ENCODE results near the gene CIDEB. TPM values are rescaled to one million over a fixed set of nuclear protein-coding genes. Genes with fewer than 3 reads are reported as not detected.

The CIDEB gene
- total and polyA plus RNA-seq, 9 donors = 13.8 to 38.4 (median 22.6) TPM

- TF ChIP-seq EP300 (IDR thresholded peaks at IDR 0.05) (no peak), POLR2A (IDR thresholded peaks at IDR 0.05) (no peak), CTCF (IDR thresholded peaks at IDR 0.05) (no peak)
- Histone ChIP-seq H3K4me3 (no peak overlapping the region), H3K27me3 (no peaks in the 10 kb centered on the region), H3K9me3 (no peaks in the 10 kb centered on the region), H3K4me1 (ENCODE audit: insufficient read depth) (peaks cover 9% of the 10 kb centered on the region), H3K36me3 (no peaks in the 10 kb centered on the region), H3K27ac (no peak overlapping the region)
- intact Hi-C loops (cut with DNase I) = no loop called here
- 23 to 36% (median 25%) methylated on average over 11 to 18 of the region's 18 CpGs for WGBS, 3 donors
- DNase-seq = peak in 1 of 5 donors; percentile 51
Observed at GRCh38 chr14:24316597-24316950, 8.8 kb upstream of the CIDEB start.

- H3K4me3 ChIP-seq = no peak overlapping the region
- intact Hi-C loops (cut with DNase I) = no loop called here
- peak; percentile 55 to 75 (median 62) for DNase-seq
- TF ChIP-seq EP300 (IDR thresholded peaks at IDR 0.05) (no peak), CTCF (IDR thresholded peaks at IDR 0.05) (peak in 2 of 3 donors; percentile 14 to 32)
- WGBS, 3 donors = 30 to 59% (median 53%) methylated on average over 50 to 70 of the region's 70 CpGs
- H3K4me1 ChIP-seq (ENCODE audit: insufficient read depth) = peaks cover 10% of the 10 kb centered on the region
- H3K36me3 ChIP-seq = no peaks in the 10 kb centered on the region
- no peak overlapping the region for H3K27ac ChIP-seq
- H3K27me3 ChIP-seq = no peaks in the 10 kb centered on the region
- H3K9me3 ChIP-seq = no peaks in the 10 kb centered on the region
Observed at GRCh38 chr14:24315807-24316596, 8.2 kb upstream of the CIDEB start.

- Histone ChIP-seq H3K9me3 (no peaks in the 10 kb centered on the region), H3K27me3 (no peaks in the 10 kb centered on the region), H3K4me1 (ENCODE audit: insufficient read depth) (peaks cover 12% of the 10 kb centered on the region), H3K36me3 (no peaks in the 10 kb centered on the region), H3K27ac (no peak overlapping the region), H3K4me3 (no peak overlapping the region)
- DNase-seq = no peak
- 80 to 87% (median 84%) methylated on average over 10 of the region's 10 CpGs for WGBS, 3 donors
- no peak for TF ChIP-seq POLR2A (IDR thresholded peaks at IDR 0.05)
- TF ChIP-seq EP300 (IDR thresholded peaks at IDR 0.05) = no peak
- TF ChIP-seq CTCF (IDR thresholded peaks at IDR 0.05) = no peak
- intact Hi-C loops (cut with DNase I) = no loop called here
Observed at GRCh38 chr14:24315243-24315806, 7.5 kb upstream of the CIDEB start.

- no peak overlapping the region for H3K27ac ChIP-seq
- intact Hi-C loops (cut with DNase I) = loop anchor here in 1 of 4 donors (5.0 kb wide), 1 partner anchor 72 kb away; the partner anchor contains the start of gene TINF2
- H3K9me3 ChIP-seq = no peaks in the 10 kb centered on the region
- no peak for DNase-seq
- 73 to 81% (median 78%) methylated on average over 5 of the region's 5 CpGs for WGBS, 3 donors
- no peaks in the 10 kb centered on the region for H3K36me3 ChIP-seq
- no peak overlapping the region for H3K4me3 ChIP-seq
- no peak for TF ChIP-seq POLR2A (IDR thresholded peaks at IDR 0.05)
- no peak for TF ChIP-seq CTCF (IDR thresholded peaks at IDR 0.05)
- TF ChIP-seq EP300 (IDR thresholded peaks at IDR 0.05) = no peak
- H3K27me3 ChIP-seq = no peaks in the 10 kb centered on the region
- peaks cover 17% of the 10 kb centered on the region for H3K4me1 ChIP-seq (ENCODE audit: insufficient read depth)
Observed at GRCh38 chr14:24314377-24315193, 6.8 kb upstream of the CIDEB start.

All from ovary (tissue), 9 donors.